NOMO-1 (cell line): ENCODE results near the gene ACSF3.
"Not testable (repeated sequence)": the region's sequence is repeated elsewhere in the genome, so short reads cannot be mapped to it uniquely, and the experiment has no call there.

Source experiments
- DNase-seq, 2 experiments: peaks; one replicate each; lab custom pipeline; 2025; ENCODE audit not compliant: unreplicated experiment in 2 of 2; lab: John Stamatoyannopoulos, UW

Gene ACSF3

GRCh38 chr16:89071686-89072547, 21.7 kb upstream of the ACSF3 start:
- DNase-seq = no peak

GRCh38 chr16:89072548-89073130, 21.0 kb upstream of the ACSF3 start:
- DNase-seq = no peak

GRCh38 chr16:89073346-89074071, 20.1 kb upstream of the ACSF3 start:
- DNase-seq = no peak

- DNase-seq = not testable (repeated sequence)
Measured at GRCh38 chr16:89074072-89074674, 19.5 kb upstream of the ACSF3 start.

- no peak for DNase-seq
Measured at GRCh38 chr16:89074803-89075688, 18.6 kb upstream of the ACSF3 start.

- DNase-seq = no peak
Measured at GRCh38 chr16:89076159-89076558, 17.5 kb upstream of the ACSF3 start.

- no peak for DNase-seq
Measured at GRCh38 chr16:89077076-89077475, 16.6 kb upstream of the ACSF3 start.

GRCh38 chr16:89078172-89078571, 15.5 kb upstream of the ACSF3 start:
- no peak for DNase-seq

- no peak for DNase-seq
Measured at GRCh38 chr16:89079434-89079980, 14.1 kb upstream of the ACSF3 start.

GRCh38 chr16:89080196-89080853, 13.3 kb upstream of the ACSF3 start:
- no peak for DNase-seq

GRCh38 chr16:89081556-89081955, 12.1 kb upstream of the ACSF3 start:
- DNase-seq = no peak

- peak; percentile 10 to 22 for DNase-seq
Measured at GRCh38 chr16:89084411-89084810, 9.2 kb upstream of the ACSF3 start.

- DNase-seq = no peak
Measured at GRCh38 chr16:89084814-89085612, 8.6 kb upstream of the ACSF3 start.

- no peak for DNase-seq
Measured at GRCh38 chr16:89085755-89086154, 7.9 kb upstream of the ACSF3 start.

GRCh38 chr16:89087922-89088497, 5.6 kb upstream of the ACSF3 start:
- DNase-seq = no peak

GRCh38 chr16:89089120-89089519, 4.5 kb upstream of the ACSF3 start:
- no peak for DNase-seq

- DNase-seq = no peak
Measured at GRCh38 chr16:89090182-89090630, 3.4 kb upstream of the ACSF3 start.
